ENCODE data around the gene SLC2A13. TPM values are rescaled to one million over a fixed set of nuclear protein-coding genes. Genes with fewer than 3 reads are reported as not detected.

The SLC2A13 gene
- total RNA-seq, 1 donor from 2014 or later = 17.4 TPM

DNA sequence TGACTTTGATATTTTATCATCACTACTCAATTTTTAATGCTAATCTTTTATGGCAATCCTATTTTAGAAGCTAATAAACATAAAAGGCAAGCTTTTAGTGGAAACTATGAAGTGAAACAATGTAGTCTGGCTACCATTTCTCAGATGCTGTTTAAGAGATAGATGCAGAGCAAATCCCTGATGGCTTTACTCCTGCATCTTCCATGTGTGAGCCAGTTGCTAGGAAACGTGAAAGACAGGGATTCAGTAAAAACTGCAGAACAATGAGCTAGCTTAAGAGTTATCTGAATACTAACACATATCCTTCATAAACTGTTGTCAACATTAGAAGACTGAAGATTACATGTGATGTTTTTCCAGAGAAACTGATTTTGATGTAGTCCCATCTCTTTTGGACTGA is 112.6 kb downstream of the SLC2A13 start:
- intact Hi-C loops (cut with DNase I) = no loop called here
- DNase-seq (ENCODE audit: extremely low spot score in 2 of 2) = no peak
- H3K27me3 ChIP-seq = no peaks in the 10 kb centered on the region
- no peaks in the 10 kb centered on the region for H3K4me1 ChIP-seq
- TF ChIP-seq POLR2A (IDR thresholded peaks at IDR 0.05) (no peak), POLR2AphosphoS5 (IDR thresholded peaks at IDR 0.05; ENCODE audit: insufficient read depth in 1 of 2, low read depth in 1 of 2) (no peak)
- TF ChIP-seq, protein P1, sequence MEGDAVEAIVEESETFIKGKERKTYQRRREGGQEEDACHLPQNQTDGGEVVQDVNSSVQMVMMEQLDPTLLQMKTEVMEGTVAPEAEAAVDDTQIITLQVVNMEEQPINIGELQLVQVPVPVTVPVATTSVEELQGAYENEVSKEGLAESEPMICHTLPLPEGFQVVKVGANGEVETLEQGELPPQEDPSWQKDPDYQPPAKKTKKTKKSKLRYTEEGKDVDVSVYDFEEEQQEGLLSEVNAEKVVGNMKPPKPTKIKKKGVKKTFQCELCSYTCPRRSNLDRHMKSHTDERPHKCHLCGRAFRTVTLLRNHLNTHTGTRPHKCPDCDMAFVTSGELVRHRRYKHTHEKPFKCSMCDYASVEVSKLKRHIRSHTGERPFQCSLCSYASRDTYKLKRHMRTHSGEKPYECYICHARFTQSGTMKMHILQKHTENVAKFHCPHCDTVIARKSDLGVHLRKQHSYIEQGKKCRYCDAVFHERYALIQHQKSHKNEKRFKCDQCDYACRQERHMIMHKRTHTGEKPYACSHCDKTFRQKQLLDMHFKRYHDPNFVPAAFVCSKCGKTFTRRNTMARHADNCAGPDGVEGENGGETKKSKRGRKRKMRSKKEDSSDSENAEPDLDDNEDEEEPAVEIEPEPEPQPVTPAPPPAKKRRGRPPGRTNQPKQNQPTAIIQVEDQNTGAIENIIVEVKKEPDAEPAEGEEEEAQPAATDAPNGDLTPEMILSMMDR (IDR thresholded peaks at IDR 0.05) = no peak
- H3K27ac ChIP-seq = no peak overlapping the region
- no peaks in the 10 kb centered on the region for H3K9me3 ChIP-seq
- no peaks in the 10 kb centered on the region for H3K36me3 ChIP-seq
- no peak overlapping the region for H3K4me3 ChIP-seq

DNA sequence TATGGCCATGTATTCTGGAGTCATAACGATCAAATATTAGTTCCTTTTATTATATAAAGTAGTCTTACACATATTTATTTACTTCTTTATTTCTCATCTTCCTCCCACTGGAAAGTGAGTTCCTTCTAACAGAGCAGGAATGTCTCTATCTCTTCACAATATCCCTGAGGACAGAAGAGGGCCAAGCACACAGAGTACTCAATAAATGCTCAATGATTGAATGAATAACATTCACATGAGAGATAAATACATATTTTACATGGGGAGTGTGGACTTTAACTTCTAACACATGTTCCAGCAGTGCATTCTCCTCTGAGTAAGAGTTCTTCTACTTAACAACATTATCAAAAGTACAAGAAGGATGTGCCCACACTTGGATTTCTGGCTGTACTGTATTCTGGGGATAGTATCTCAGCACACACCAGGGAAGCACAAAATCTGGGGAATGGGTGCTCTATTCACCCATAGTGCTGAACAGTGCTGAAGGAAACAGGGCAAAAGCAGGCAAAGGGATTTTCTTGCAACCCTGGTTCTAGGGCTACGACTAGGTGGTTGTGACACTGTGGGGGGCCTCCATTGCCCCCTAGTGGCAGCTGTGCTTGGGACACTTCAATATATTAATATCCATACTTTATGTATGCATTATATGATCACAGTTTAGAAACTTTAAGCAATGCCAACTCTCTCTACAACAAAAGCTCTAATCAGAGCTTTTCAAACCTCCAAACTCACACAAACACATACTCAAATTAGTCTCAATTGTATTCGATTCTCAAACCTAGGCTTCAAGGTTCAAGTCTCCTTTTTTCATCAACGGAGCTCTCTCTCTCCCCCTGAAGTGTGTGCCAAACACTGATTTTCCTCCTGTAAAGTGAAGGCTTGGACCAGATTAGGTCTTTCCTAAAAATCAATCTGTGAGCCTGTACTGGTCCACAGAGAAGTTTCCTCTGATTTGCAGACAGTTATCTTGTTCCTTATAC is 115.5 kb downstream of the SLC2A13 start:
- no peaks in the 10 kb centered on the region for H3K4me1 ChIP-seq
- DNase-seq (ENCODE audit: extremely low spot score in 2 of 2) = no peak
- H3K27ac ChIP-seq = no peak overlapping the region
- no peaks in the 10 kb centered on the region for H3K36me3 ChIP-seq
- TF ChIP-seq, protein P1 (IDR thresholded peaks at IDR 0.05) = peak; percentile 40 to 61 (median 42)
- TF ChIP-seq POLR2AphosphoS5 (IDR thresholded peaks at IDR 0.05; ENCODE audit: insufficient read depth in 1 of 2, low read depth in 1 of 2) (no peak), POLR2A (IDR thresholded peaks at IDR 0.05) (no peak)
- no peaks in the 10 kb centered on the region for H3K9me3 ChIP-seq
- no peaks in the 10 kb centered on the region for H3K27me3 ChIP-seq
- no peak overlapping the region for H3K4me3 ChIP-seq
- intact Hi-C loops (cut with DNase I) = no loop called here

DNA sequence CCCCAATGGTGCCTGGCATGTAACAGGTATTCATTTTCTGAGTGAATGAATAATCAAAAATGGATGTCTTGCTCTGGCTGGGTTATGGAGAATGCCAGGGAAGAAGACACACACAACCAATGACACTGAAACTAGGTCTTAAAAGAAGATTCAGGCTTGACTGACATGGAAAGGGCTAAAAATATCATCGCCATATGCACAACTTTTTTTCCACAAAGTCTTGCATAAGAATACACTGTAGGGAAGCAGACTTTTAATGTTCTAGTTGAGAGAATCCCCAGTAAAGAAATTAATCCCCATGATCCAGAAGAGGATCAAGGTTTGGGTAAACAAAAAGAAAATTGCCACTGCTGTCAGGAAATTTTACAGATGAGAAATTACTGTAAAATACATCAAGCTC is 116.4 kb downstream of the SLC2A13 start:
- Histone ChIP-seq H3K36me3 (no peaks in the 10 kb centered on the region), H3K9me3 (no peaks in the 10 kb centered on the region), H3K4me1 (no peaks in the 10 kb centered on the region), H3K4me3 (no peak overlapping the region), H3K27me3 (no peaks in the 10 kb centered on the region), H3K27ac (no peak overlapping the region)
- TF ChIP-seq POLR2AphosphoS5 (IDR thresholded peaks at IDR 0.05; ENCODE audit: insufficient read depth in 1 of 2, low read depth in 1 of 2) (no peak), POLR2A (IDR thresholded peaks at IDR 0.05) (no peak)
- TF ChIP-seq, protein P1 (IDR thresholded peaks at IDR 0.05) = no peak
- intact Hi-C loops (cut with DNase I) = no loop called here
- DNase-seq (ENCODE audit: extremely low spot score in 2 of 2) = no peak

DNA sequence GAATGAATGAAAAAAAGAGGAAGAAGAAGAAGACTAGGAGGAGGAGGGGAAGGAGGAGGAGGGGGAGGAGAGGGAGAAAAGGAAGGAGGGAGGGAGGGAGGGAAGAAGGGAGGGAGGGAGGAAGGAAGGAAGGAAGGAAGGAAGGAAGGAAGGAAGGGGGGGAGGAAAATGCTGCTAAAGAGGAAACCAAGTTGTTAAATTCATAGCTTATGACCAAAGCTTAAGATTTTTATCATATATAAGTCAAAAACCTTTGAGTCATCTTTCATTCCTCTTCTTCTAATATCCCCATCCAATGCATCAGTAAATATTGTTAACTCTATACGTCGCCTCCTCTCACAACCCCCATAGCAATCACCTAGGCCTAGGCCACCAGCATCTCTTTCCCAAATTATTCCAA is 117.3 kb downstream of the SLC2A13 start:
- TF ChIP-seq, protein P1 (IDR thresholded peaks at IDR 0.05) = no peak
- TF ChIP-seq POLR2AphosphoS5 (IDR thresholded peaks at IDR 0.05; ENCODE audit: insufficient read depth in 1 of 2, low read depth in 1 of 2) = no peak
- TF ChIP-seq POLR2A (IDR thresholded peaks at IDR 0.05) = no peak
- Histone ChIP-seq H3K27ac (no peak overlapping the region), H3K36me3 (no peaks in the 10 kb centered on the region), H3K9me3 (no peaks in the 10 kb centered on the region), H3K27me3 (no peaks in the 10 kb centered on the region), H3K4me3 (no peak overlapping the region), H3K4me1 (no peaks in the 10 kb centered on the region)
- DNase-seq (ENCODE audit: extremely low spot score in 2 of 2) = no peak
- intact Hi-C loops (cut with DNase I) = no loop called here

DNA sequence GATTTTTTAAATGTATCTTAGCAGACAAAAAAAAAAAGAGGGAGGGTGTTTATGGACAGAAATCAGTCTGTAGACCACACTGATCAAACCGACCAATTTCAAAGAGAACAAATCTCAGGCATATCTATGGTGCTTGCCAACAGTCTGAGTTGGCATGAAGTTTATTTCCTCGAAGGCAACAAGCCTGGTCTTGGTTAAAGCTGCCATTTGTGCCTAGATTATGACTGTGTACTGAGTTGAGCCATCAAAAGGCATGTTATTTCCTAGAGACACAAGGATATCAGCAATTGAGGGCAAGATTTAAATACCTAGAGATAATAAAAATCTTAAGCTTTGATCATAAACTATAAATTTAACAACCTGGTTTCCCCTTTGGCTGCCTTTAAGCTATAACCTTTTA is 119.2 kb downstream of the SLC2A13 start:
- Histone ChIP-seq H3K27me3 (no peaks in the 10 kb centered on the region), H3K4me3 (no peak overlapping the region), H3K36me3 (no peaks in the 10 kb centered on the region), H3K27ac (no peak overlapping the region), H3K9me3 (no peaks in the 10 kb centered on the region), H3K4me1 (no peaks in the 10 kb centered on the region)
- no peak for TF ChIP-seq POLR2AphosphoS5 (IDR thresholded peaks at IDR 0.05; ENCODE audit: insufficient read depth in 1 of 2, low read depth in 1 of 2)
- TF ChIP-seq, protein P1 (IDR thresholded peaks at IDR 0.05) = no peak
- no peak for TF ChIP-seq POLR2A (IDR thresholded peaks at IDR 0.05)
- intact Hi-C loops (cut with DNase I) = no loop called here
- DNase-seq (ENCODE audit: extremely low spot score in 2 of 2) = no peak

Measured in vagina (tissue), 2 donors.